B cell (primary cell): Measurements from ENCODE around the gene SLC24A4. TPM values are rescaled to one million over a fixed set of nuclear protein-coding genes. Genes with fewer than 3 reads are reported as not detected.
A peak's percentile ranks its signal among the peaks of the same experiment; 100 is the strongest.

ENCODE experiments used
- ATAC-seq: fragments of 200-7000 bp; cut with Tn5 transposase; one replicate; pipeline ENCODE4 v1.10.0; 2021; ENCODE audit warnings: low read depth, mild to moderate bottlenecking, moderate number of reproducible peaks, moderate library complexity
- CTCF ChIA-PET: fragments of 350-600 bp; sonication (Branson Sonifier 250); formaldehyde crosslinking; loops from one replicate; lab custom pipeline; 2021; ENCODE audit warnings: antibody characterized with exemption, inconsistent platforms; lab: Charles Lee
- POLR2A ChIA-PET: fragments of 350-600 bp; sonication (Branson Sonifier 250); formaldehyde crosslinking; loops from one replicate; lab custom pipeline; 2021; ENCODE audit warnings: antibody characterized with exemption; lab: Charles Lee
- DNase-seq: peaks from one replicate; pipeline ENCODE4 v3.0.0; 2013
- H2AFZ ChIP-seq: 2 replicates; pipeline ENCODE4 v1.6.1; 2012; ENCODE audit warnings: mild to moderate bottlenecking, low read depth, low read length; ENCODE audit not compliant: insufficient read depth, poor library complexity, severe bottlenecking
- H3K27ac ChIP-seq, 2 donors: 1 replicate in 1 of 2; 2 replicates in 1 of 2; pipeline ENCODE4 v1.5.1; 2012 to 2013; ENCODE audit warnings: low read length in 2 of 2, mild to moderate bottlenecking in 2 of 2, moderate library complexity in 1 of 2
- H3K27me3 ChIP-seq, 4 experiments: fragments of 200-600 bp in 1 of 4; sonication (generic) in 1 of 4; replicated peaks in 1 of 4; 1 replicate in 2 of 4; 2 replicates in 2 of 4; pipeline versions ENCODE4 v1.6.1 to v1.7.0; 2013 to 2016; ENCODE audit warnings: low read length in 3 of 4, mild to moderate bottlenecking in 2 of 4, mixed read lengths in 1 of 4, moderate library complexity in 1 of 4; ENCODE audit not compliant: insufficient read depth in 4 of 4, control insufficient read depth in 3 of 4; ENCODE audit errors: control extremely low read depth in 1 of 4
- H3K36me3 ChIP-seq, 2 experiments: replicated peaks in 1 of 2; 1 replicate in 1 of 2; 2 replicates in 1 of 2; pipeline versions ENCODE4 v1.6.1 to v1.7.1; 2013; ENCODE audit warnings: low read length in 1 of 2; ENCODE audit not compliant: insufficient read depth in 2 of 2, control insufficient read depth in 1 of 2; ENCODE audit errors: control extremely low read depth in 1 of 2, extremely low read depth in 1 of 2
- H3K4me1 ChIP-seq, 2 donors: fragments of 200-600 bp in 1 of 2; sonication (generic) in 1 of 2; 1 replicate in 1 of 2; 2 replicates in 1 of 2; pipeline versions ENCODE4 v1.5.1 to v1.6.1; 2013 to 2017; ENCODE audit warnings: low read length in 2 of 2; ENCODE audit not compliant: control insufficient read depth in 2 of 2, insufficient read depth in 2 of 2
- H3K4me2 ChIP-seq: replicated peaks from 2 replicates; pipeline ENCODE3; 2012; ENCODE audit warnings: mild to moderate bottlenecking, low read depth, low read length; ENCODE audit not compliant: poor library complexity, severe bottlenecking
- H3K4me3 ChIP-seq, 5 experiments: fragments of 200-600 bp in 1 of 5; sonication (generic) in 1 of 5; 1 replicate in 3 of 5; 2 replicates in 2 of 5; pipeline versions ENCODE4 v1.5.1 to v1.7.0; 2011 to 2016; ENCODE audit warnings: low read length in 4 of 5, mild to moderate bottlenecking in 4 of 5, low read depth in 2 of 5, control low read depth in 1 of 5, moderate library complexity in 1 of 5; ENCODE audit not compliant: insufficient read depth in 1 of 5; ENCODE audit errors: control extremely low read depth in 1 of 5, extremely low read depth in 1 of 5
- H3K79me2 ChIP-seq: fragments of 200-600 bp; sonication (generic); one replicate; pipeline ENCODE4 v1.6.0; 2016; ENCODE audit warnings: low read length; ENCODE audit not compliant: control insufficient read depth, insufficient read depth
- H3K9ac ChIP-seq: fragments of 200-600 bp; sonication (generic); 2 replicates; pipeline ENCODE4 v1.6.1; 2017; ENCODE audit warnings: mild to moderate bottlenecking, low read length, moderate library complexity
- H3K9me3 ChIP-seq, 3 donors: one replicate each; pipeline versions ENCODE4 v1.6.1 to v1.7.1; 2013; ENCODE audit warnings: low read length in 2 of 3; ENCODE audit not compliant: control insufficient read depth in 2 of 3, insufficient read depth in 1 of 3; ENCODE audit errors: control extremely low read depth in 1 of 3
- H4K20me1 ChIP-seq: 2 replicates; pipeline ENCODE4 v1.6.0; 2012; ENCODE audit warnings: mild to moderate bottlenecking, low read length; ENCODE audit not compliant: insufficient read depth, control insufficient read depth, poor library complexity, severe bottlenecking
- H3K27ac Mint-ChIP-seq: one replicate; pipeline ENCODE4 v1.8.0; 2021; ENCODE audit warnings: mixed read lengths
- H3K27me3 Mint-ChIP-seq: one replicate; pipeline ENCODE4 v1.8.0; 2021; ENCODE audit warnings: mixed read lengths
- H3K4me1 Mint-ChIP-seq: one replicate; pipeline ENCODE4 v1.8.0; 2021; ENCODE audit warnings: mixed read lengths
- H3K4me3 Mint-ChIP-seq: one replicate; pipeline ENCODE4 v1.8.0; 2021; ENCODE audit warnings: mixed read lengths
- H3K9me3 Mint-ChIP-seq: one replicate; pipeline ENCODE4 v1.8.0; 2022; ENCODE audit warnings: mixed read lengths; ENCODE audit not compliant: insufficient read depth
- EZH2 ChIP-seq: IDR thresholded peaks from 2 replicates; pipeline ENCODE4 v1.6.1; 2012; ENCODE audit warnings: borderline replicate concordance, low read depth, mild to moderate bottlenecking, moderate library complexity, low read length; ENCODE audit not compliant: insufficient read depth, poor library complexity, severe bottlenecking
- whole genome bisulfite sequencing: methylation state at CpG from one replicate; pipeline ENCODE4 v1.1.5; 2013; ENCODE audit warnings: missing lambda C conversion rate; ENCODE audit not compliant: insufficient coverage; 5-methylcytosine and 5-hydroxymethylcytosine counted together
- intact Hi-C: fragments of 100-400 bp; cut with micrococcal nuclease; formaldehyde crosslinking; loops from one replicate; pipeline ENCODE4 v1.10.0; 2022
- polyA plus RNA-seq: library from polyadenylated mRNA; depleted of rRNA; stranded (reverse); fragments of >200 nt; gene quantifications from 2 replicates; pipeline ENCODE4 v1.2.3, GENCODE V29; 2012
- total RNA-seq, 2 donors: library from RNA; stranded (reverse); fragments of 120-200 nt in 1 of 2; gene quantifications; 1 replicate in 1 of 2; 2 replicates in 1 of 2; pipeline versions ENCODE4 v1.2.3 to v1.2.4, GENCODE V29; 2013 to 2022
- TF ChIP-seq, protein P1 (sequence below): fragments of 200-600 bp; IDR thresholded peaks from one replicate; pipeline ENCODE4 v1.8.0; 2022; ENCODE audit warnings: antibody characterized with exemption, mild to moderate bottlenecking

SLC24A4 gene
- total and polyA plus RNA-seq, 2 donors (not counting 1 experiment from before 2014, with no cell fraction given), result 0.19 TPM; not detected in 1

DNA sequence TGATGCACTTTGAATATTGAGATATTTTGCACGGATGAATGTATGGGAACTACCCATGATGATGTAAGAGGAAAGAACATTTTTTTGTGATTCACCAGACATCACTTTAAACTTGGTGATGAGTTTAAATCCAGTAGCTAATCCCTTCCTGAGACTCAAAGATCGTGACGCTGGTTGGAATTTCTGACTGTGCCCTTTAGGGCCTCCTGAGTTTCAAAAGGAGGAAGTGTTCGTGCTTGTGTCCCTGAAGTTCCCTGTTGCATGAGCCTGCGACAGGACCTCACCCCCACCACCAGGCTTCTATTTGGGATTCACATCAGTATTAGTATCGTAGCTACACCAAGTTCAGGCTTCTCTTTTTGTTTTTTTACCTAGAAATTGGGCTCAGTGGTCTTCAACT is 172.1 kb downstream of the SLC24A4 start:
- Mint-ChIP-seq H3K4me1 (peaks cover 4% of the 10 kb centered on the region), H3K27ac (peak overlapping the region; percentile 10), H3K27me3 (peaks cover 7% of the 10 kb centered on the region), H3K9me3 (no peaks in the 10 kb centered on the region), H3K4me3 (no peak overlapping the region)
- 31% methylated on average over 4 of the region's 6 CpGs for WGBS
- no peak overlapping the region for H3K9ac ChIP-seq
- H3K9me3 ChIP-seq, result no peaks in the 10 kb centered on the region
- no peaks in the 10 kb centered on the region for H3K27me3 ChIP-seq
- intact Hi-C loops, result no loop called here
- no peaks in the 10 kb centered on the region for H3K36me3 ChIP-seq
- no peak overlapping the region for H3K27ac ChIP-seq
- peaks cover 0 to 4% of the 10 kb centered on the region in 2 donors for H3K4me1 ChIP-seq
- no peaks in the 10 kb centered on the region for H4K20me1 ChIP-seq
- no peak overlapping the region for H2AFZ ChIP-seq
- no peaks in the 10 kb centered on the region for H3K79me2 ChIP-seq
- H3K4me3 ChIP-seq, result no peak overlapping the region
- CTCF ChIA-PET, result no interaction called here
- ATAC-seq (no peak), DNase-seq (no peak)
- POLR2A ChIA-PET, result no interaction called here
- TF ChIP-seq EZH2, result no peak
- TF ChIP-seq, protein P1, sequence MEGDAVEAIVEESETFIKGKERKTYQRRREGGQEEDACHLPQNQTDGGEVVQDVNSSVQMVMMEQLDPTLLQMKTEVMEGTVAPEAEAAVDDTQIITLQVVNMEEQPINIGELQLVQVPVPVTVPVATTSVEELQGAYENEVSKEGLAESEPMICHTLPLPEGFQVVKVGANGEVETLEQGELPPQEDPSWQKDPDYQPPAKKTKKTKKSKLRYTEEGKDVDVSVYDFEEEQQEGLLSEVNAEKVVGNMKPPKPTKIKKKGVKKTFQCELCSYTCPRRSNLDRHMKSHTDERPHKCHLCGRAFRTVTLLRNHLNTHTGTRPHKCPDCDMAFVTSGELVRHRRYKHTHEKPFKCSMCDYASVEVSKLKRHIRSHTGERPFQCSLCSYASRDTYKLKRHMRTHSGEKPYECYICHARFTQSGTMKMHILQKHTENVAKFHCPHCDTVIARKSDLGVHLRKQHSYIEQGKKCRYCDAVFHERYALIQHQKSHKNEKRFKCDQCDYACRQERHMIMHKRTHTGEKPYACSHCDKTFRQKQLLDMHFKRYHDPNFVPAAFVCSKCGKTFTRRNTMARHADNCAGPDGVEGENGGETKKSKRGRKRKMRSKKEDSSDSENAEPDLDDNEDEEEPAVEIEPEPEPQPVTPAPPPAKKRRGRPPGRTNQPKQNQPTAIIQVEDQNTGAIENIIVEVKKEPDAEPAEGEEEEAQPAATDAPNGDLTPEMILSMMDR, result no peak
- no peak overlapping the region for H3K4me2 ChIP-seq

DNA sequence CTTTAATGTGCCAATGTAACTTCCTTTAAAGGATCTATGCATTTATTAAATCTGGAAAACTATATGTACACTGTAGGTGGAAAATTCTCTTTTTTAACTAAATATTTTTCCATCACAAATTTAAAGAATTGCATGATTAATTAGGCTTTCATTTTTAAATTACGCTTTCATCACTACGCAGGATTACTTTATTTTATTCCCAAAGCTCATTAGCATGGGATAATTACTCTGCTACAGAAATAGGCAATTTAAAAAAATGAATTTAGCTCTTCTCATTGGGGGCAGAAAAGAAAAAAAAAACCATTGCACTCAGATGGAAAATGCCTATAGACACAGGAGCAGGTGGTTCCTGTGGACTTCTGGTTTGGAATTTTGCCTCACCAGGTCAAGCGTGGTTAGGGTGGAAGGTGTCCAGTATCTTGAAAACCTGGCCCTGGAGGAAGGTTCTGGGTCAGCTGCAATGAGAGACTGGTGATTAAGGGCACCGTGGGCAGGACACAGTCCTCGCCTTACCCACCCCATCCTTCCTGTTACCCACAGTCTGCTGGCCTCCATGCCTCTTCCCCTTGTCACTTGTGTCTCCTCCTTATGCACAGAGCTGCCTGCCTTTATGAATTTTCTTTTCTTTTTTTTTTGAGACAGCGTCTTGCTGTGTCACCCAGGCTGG is 173.4 kb downstream of the SLC24A4 start:
- ChIA-PET CTCF (no interaction called here), POLR2A (interaction anchor here (0.6 kb wide), 1 partner anchor 101 kb away, joined by 4 read pairs; no protein-coding TSS in a partner anchor)
- Histone ChIP-seq H3K79me2 (no peaks in the 10 kb centered on the region), H3K4me3 (no peak overlapping the region), H3K27me3 (no peaks in the 10 kb centered on the region), H3K9ac (no peak overlapping the region), H4K20me1 (no peaks in the 10 kb centered on the region), H3K27ac (no peak overlapping the region), H3K4me1 (peaks cover 0 to 4% of the 10 kb centered on the region in 2 donors), H3K9me3 (no peaks in the 10 kb centered on the region), H3K4me2 (no peak overlapping the region), H3K36me3 (no peaks in the 10 kb centered on the region), H2AFZ (no peak overlapping the region)
- H3K27ac Mint-ChIP-seq, result no peak overlapping the region
- H3K4me1 Mint-ChIP-seq, result peaks cover 4% of the 10 kb centered on the region
- H3K4me3 Mint-ChIP-seq, result no peak overlapping the region
- intact Hi-C loops, result no loop called here
- ATAC-seq (no peak), DNase-seq (no peak)
- peaks cover 7% of the 10 kb centered on the region for H3K27me3 Mint-ChIP-seq
- 40% methylated on average over 3 of the region's 6 CpGs for WGBS
- TF ChIP-seq, protein P1, result no peak
- no peak for TF ChIP-seq EZH2
- no peaks in the 10 kb centered on the region for H3K9me3 Mint-ChIP-seq
